GM18502 (cell line): ENCODE results near the gene ASIC2.

ENCODE experiments used
- ATAC-seq: cut with Tn5 transposase; IDR thresholded peaks from one replicate; pipeline ENCODE4 v1.9.1; 2021; ENCODE audit warnings: mild to moderate bottlenecking; ENCODE audit not compliant: unreplicated experiment, poor library complexity

Gene ASIC2

DNA sequence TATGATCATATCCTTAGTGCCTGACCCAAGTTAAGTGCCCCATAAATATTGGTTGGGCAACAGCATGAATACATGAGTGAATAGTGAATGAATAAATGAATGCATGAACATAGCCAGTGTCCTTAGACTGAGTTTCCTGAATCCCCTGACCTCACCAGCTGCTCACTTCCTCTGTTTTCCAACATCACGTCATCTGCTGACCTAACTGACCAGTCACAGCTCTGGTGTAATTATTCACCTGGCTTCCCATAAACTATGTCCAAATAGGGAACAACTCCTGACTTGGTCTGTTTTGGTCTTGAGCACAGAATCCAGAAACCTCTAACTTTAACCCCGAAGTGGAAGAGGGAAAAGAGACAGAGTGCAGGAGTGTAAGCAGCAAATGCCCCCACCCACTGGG lies 83.4 kb downstream of the ASIC2 start:
- ATAC-seq: no peak

DNA sequence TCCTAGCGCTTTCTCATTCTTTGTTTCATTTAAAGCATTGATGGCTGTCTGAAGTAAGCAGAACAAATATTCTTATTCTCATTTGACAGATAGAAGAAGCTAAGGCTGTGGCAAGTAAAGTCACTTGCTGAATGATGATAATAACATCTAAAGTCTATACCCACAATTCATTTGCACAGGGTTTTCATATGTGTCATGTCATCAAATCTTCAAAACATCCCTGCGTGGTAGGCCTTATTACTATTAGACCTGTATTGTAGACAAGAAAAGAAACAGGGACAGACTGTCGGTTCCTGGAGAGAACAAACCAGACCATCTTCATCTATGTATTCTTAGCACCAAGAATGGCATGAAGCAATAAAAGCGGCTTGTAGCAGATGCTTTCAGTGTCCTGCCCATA lies 85.9 kb downstream of the ASIC2 start:
- ATAC-seq: no peak

DNA sequence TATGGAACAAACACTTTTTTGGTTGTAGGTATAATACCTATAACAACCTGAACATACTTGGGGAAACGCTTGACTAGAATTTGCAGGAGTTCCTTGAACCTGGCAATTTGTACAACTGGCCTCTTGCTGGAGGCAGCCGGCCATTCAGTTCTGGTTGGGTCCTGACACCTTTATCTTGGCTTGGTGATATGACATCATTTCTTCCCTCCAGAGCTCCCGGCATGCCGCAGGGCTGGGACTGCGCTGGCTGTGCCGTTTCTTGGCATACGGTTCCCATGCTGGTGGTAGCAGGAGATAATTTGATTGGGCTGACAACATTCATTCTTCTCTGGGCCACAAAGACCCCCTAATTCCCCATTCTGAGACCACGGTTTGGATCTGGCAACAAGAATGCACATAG lies 87.5 kb downstream of the ASIC2 start:
- no peak for ATAC-seq

DNA sequence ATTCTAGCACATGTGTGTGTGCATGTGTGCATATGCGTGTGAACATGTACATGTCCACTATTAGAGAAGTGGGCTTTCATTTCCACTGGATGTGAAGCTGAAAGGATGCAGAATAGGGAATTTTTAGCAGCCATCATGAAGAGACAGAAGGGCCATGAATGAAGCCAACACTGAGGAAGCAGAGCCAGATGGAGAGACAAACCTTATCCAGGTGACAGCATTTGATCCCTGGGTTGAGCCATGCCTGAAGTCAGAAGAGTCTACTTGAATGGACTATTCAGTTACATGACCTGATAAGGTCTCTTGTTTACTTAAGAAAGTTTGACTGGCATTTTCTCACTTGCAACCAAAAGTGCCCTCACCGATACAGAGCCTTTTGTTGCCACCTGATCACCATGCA lies 88.4 kb downstream of the ASIC2 start:
- no peak for ATAC-seq

DNA sequence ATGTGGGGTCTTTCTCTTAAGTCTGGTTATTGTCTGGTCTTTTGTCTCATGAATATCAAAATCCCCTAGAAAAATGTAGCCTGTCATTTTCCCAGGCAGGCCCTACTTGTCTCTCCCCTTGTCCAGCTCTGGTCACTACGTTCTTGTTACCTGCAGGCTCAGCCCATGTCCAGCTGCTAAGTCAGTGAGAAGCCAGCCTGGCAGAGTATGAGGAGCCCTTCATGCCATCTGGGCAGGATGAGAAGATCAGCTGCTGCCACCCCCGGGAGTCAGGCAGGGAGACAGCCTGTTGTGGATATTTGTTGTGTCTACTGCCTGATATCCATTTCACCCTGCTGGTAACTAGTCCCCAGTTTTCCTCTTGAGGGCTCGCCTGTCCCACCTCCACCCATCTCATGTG lies 88.9 kb downstream of the ASIC2 start:
- no peak for ATAC-seq

DNA sequence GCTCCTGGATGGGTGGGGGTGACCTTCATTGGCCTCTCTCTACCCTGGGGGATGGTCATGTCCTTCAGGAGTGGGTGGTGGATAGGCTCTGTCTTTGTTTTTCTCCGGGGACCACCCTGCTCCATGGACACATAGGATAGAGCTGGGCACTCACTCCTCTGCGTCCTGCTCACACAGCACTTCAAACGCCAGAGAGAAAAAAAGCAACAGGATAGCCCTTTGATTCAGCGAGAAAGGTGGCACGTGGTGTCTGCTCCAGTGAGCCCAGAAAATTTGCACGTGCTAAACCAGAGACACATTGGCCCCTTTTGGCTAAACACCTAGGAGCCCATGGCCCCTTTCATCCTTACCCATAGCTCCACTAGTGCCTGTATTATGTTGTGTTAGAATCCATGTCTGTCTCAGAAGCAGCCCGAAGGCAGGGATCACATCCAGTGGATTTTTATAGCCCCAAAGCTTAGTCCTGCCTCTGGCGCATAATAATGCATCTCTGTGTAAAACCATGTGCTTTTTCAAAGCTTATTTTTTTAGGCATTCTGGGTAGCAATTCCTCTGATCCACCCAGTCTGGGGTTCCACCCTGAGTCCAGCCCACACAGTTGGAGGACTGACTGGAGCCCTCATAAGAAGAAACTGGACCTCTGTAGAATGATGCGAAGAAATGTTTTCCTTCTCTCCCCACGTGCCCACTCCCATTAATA lies 90.1 kb downstream of the ASIC2 start:
- ATAC-seq: no peak

DNA sequence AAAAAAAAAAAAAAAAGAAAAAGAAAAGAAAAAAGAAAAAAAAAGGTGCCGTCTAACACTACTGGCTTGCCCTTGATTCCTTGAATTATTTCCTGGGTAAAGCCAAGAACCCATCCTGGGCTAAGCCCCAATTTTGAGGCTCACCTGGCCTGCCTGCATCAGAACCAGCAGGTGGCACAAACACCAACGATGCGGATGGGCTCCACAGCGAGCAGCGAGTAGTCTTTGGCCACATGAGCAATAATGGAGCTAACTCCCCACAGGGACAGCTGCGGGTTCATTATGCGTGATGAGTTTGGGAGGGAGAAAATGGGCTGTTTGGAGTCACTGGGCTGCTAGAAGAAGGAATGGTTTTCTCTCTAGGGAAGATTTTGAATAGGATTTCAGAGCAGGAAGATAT lies 91.1 kb downstream of the ASIC2 start:
- no peak for ATAC-seq

DNA sequence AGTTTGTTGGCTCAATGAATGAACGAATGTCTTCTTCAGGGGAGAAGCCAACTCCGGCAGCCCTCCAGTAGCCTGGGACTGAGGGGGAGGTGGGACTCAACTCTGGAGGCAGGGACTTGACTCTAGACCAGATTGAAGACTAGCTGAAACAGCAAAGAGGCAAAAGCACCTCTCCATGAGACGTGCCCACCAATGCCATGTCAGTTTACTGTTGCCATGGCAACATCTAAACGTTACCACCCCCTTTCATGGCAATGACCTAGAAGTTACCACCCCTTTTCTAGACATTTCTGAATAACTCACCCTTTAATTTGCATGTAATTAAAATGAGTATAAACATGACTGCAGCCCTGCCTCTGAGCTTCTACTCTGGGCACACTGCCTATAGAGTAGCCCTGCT lies 91.8 kb downstream of the ASIC2 start:
- no peak for ATAC-seq

DNA sequence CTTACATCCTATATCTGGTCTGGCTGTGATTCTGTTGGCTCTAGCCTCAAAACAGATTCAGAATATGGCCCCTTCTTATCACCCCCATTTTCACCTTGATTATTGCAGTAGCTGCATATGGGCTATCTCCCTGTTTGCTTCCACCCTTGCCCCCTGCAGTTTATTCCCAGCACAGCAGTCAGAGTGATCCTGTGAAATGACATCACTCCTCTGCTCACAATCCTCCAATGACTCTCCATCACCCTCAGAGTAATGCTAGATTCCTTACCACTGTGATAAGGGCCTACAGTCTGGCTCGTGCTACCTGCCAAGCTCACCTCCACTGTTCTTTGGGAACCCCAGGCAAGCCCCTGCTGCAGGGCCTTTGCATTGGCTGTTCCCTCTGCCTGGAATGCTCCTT lies 92.5 kb downstream of the ASIC2 start:
- no peak for ATAC-seq

DNA sequence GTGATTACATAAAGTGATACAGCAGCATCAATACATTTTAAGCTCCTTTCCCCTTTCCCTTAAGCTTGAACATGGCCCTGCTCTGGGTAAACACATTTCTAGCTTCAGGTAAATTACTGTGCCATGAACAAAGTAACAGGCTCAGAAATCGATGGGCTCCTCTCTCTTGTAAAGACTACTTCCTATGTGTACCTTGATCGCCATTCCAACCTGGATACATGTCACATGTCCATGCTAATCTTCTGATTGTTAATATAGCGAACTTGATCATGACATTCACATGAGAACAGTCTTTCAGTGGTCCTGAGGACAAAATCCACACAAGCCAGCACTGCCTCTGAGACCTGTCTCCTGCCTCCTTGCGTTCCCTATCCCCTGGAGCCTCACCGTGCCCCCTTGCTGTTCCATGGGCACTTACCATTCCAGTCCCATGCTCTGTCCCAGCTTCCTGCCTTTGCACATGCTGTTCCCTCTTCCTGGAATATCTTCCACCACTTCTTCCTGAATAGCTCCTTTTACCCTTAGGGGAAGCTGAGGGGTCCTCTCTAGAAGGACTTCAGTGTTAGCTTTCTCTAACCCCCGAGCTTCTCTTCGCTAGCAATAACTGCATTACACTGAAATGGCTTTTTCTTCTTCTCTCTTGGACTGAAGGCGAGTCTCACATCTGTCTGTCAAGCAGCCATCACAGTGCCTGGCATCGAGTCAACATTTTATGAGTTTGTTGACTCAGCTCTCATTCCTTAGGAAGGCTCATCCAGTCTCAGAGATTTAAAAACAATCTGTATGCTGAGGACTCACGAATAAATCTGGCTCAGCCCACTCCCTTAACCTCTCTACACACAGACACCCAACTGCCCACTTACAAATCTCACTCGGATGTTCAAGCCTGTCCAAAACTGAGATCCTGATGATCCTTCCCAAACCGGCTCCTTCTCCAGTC lies 93.3 kb downstream of the ASIC2 start:
- no peak for ATAC-seq

DNA sequence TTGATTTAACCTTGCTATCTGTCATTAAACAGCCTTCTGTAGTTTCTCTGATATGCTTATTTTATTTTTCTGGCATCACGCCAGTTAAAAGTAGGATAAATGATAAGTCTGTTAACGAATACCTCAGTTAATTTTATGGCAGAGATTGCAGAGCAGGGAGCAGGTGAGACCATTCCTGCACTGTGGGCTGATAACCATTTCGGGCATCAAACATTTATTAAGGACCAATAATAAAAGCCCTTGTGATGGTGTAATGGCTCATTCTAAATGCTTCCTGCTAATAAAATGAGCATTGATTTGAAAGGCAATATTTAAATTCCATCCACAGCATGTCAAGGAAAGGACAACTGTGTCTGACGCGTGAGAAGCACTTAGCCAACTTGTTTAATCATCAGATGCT lies 94.1 kb downstream of the ASIC2 start:
- ATAC-seq: no peak

DNA sequence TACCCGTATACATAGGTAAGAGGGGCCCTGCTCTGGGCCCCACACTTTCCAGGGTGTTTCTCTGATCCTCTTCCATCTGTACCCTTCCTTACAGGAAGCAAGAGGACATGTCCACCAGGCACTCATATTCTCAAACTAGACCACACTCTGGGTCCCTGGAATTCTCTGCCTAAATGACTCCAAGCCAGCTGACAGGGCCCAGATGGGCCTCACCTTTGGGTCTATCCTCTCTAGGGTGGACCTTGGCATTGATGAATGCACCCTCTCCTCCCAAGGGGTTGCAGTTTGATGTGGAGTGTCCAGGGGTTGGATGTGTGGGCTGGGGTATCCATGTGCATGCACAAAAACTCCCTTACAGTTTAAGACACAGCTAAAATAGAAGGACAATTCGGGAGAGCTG lies 95.8 kb downstream of the ASIC2 start:
- ATAC-seq: no peak

DNA sequence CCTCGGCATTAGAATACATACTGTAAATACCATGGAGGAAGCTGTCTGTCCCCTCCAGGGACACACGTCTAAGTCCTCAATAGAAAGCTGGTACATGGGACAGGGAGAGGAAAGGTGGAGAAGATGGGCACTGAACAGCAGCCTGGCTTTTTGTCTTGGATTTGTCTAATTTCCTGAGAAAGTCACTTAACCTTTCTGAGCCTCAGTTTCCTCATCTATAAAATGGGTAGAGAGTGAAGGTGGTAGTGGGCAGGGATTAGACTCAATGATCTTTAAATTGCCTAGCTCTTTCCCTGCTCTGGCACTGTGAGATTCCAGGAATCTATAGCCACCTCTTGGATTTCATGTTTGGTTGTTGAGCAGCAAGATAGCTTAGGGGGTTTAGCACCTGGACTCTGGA lies 96.2 kb downstream of the ASIC2 start:
- ATAC-seq: no peak

DNA sequence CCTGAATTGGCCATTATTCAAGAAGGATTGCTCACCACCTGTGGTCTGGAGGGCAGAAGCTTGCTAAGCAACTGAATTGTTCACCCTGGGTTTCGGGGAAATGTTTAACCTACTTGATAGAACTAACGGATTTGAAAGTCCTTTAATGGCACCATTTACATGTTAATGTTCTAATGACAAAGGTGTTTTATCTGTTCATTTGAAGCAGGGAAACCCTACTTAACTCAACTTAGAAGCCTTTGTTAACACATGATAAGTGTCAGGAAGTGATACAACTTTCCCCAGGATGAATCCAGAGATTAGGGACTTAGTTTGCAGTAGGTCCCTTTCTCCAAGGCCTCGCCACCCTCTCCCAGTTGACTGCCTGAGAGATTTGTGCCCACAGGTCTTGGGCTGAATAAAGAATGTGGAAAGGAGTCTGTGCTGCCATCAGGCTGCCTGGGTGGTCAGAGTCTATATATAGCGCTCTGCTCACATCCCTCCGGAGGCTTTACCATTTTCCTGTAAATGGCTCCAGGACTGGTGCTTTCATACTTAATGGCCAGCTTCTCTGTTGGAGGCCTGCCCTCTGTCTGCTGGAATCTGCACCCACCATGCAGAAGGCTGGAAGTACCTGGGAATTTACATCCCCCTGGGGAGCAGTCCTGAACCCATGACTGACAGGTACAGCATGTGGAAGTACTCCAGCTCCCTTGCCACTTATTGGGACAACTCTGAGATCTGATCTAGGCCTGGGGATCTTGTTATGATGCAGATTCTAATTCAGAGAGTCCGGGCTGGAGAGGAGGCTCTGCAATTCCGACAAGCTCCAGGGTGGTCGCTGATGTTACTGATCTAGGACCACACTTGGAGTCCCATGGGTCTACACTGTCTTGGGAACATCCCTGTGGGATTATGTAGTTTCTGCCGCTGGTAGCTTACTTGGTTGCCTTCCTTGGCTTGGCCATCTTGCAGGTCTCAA lies 99.9 kb downstream of the ASIC2 start:
- ATAC-seq: no peak

DNA sequence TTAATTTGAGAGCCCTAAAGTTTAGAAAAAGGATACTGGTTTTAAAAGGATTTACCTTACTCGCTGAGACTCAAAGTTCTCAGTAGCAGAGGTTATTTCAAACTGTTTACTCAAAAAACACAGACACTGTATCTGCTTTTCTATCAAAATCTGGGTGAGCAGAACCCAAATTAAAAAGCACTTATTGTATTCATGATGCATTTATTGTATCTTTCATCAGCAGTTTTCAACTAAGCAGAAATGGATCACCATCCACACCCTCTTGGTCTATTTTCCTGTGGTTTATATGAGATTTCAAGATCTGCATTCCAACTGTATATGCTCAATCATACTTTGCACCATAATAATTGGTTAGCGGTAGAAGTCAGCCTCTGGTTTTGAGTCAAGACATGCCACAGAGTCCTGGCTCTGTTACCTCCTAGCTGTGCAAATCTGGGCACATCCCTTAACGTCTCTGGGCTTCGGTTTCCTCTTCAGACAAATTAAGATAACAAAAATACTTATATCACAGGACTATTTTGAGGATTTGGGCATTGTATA lies 109.5 kb downstream of the ASIC2 start:
- no peak for ATAC-seq

DNA sequence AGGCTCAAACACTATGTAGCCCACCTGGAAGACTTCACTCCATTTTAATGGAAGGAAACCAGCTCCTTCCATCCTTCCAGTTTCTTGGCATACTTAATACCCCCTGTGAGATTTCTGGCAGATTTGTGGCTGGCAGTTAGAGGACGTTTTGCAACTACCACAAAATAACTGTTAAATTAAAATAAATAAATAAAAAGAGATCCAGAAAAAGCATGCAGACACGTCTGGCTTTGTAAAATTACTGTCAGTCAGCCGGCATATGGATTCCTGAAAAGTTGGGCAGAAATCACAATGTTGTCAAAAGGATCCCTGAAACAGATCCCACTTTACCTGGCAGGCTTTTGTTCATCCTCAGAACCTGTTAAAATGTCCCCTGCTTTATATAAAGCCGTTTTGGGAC lies 113.9 kb downstream of the ASIC2 start:
- no peak for ATAC-seq

DNA sequence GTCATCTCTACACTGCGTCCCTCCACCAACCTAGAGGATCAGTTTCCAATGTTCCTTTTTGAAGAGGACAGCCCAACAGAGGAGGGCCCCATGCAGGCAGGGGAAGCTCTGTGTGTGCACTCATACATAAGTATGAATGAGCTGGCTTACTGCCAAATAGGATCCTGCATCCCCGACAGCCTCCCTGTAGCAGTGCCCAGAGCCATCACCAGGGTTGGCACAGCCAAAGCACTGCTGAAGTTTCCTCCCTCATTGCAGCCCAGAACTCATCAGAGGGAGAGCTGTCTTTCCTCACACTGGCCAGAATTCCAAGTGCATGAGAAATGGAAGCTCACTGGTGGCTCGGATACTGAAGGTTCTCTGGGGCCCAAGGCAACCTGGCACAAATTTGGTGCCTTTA lies 114.4 kb downstream of the ASIC2 start:
- ATAC-seq: no peak

DNA sequence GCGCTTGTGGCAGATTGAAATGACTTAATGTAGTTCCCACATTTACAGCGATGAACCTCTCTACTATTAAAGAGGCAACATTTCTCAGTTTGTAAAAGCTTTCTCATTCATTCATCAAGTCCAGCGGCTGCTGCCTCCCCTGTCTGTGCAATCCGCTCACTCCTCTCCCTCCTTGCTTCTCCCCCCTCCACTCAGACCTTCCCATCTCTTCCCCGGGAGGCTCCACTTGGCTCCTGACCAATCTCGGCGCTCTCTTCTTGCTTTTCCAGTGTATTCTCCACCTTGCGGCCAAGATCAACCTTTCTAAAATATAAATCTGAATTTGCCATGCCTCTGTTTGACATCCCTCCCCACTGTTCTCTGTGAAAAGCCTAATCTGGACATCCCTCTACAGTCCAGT lies 117.5 kb downstream of the ASIC2 start:
- no peak for ATAC-seq

DNA sequence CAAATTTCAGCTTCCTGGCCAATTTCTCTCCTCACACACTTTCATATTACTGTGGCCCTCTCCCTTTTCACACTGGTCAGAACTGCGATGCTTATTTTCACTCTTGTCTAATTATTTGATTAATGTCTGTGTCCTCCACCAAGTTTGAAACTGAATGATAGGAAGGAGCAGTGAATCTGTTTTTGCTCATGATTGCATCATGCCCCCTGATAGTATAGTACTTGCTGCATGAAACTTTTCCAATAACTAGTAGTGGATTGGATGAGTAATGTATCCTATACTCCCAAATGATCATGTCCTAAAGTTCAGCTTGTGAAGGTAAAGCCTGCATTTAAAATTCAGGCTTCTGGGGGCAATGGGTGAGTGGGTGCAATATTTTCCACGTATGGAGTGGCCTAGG lies 121.2 kb downstream of the ASIC2 start:
- no peak for ATAC-seq

DNA sequence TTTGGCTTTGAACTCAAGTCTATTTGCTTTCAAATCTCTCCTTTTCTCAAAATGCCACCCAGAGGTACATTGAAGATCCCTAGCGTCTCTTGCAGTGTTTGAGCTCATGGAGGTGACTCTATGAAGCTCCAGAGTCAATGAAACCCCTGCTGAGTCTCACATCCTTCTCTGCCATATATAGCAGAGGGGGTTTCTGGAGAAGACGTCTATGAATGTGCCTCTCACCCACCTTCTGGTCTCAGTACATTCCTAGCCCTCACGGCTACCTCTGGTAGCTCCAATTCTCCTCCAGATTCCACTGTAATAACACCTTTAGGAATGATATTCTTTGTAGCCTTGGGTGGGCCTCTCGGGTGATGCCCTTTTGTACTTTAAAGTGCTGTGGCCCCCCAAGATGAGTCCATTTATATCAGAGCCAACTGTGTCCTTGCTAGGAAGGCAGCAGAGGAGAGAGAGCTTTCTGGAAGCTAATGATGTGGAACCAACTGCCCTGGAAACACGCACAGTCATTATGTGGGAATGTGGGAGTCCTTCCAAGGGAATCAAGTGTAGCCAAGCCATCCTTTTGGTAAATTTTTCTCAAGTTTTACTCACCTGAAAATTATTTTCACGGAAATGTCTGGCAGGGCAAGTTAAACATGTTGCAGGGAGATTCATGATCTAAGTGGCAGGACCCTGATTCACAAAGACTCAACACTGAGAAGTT lies 123.4 kb downstream of the ASIC2 start:
- ATAC-seq: no peak
